Measurements from ENCODE around the gene OSBPL7. TPM values are rescaled to one million over a fixed set of nuclear protein-coding genes. Genes with fewer than 3 reads are reported as not detected.

Gene OSBPL7
- total RNA-seq, 1 experiment from 2014 or later, result 13.0 TPM

- H4K5ac ChIP-seq (ENCODE audit: insufficient read length, low read depth, low read length), result no peak overlapping the region
- H3K4me2 ChIP-seq (ENCODE audit: insufficient read depth, insufficient read length, low read length), result no peak overlapping the region
- no peak overlapping the region for H3T11ph ChIP-seq (ENCODE audit: low read length)
- H3K79me1 ChIP-seq (ENCODE audit: insufficient read depth, low read depth, low read length, poor library complexity, severe bottlenecking), result no peaks in the 10 kb centered on the region
- no peak overlapping the region for H4K91ac ChIP-seq (ENCODE audit: insufficient read length, low read depth, low read length)
- H2BK15ac ChIP-seq (ENCODE audit: low read depth, low read length), result no peak overlapping the region
- no peak overlapping the region for H3K4ac ChIP-seq (ENCODE audit: low read depth, low read length)
- no peak overlapping the region for H3K4me3 Mint-ChIP-seq
- H3K79me2 ChIP-seq (ENCODE audit: insufficient read depth, low read length), result no peaks in the 10 kb centered on the region
- H3K56ac ChIP-seq (ENCODE audit: insufficient read length, low read depth, low read length), result no peak overlapping the region
- WGBS (ENCODE audit: extremely low coverage, insufficient read length, low lambda C conversion rate), result no CpG with 5 or more reads among the region's 9 CpGs
- no peak overlapping the region for H3K23ac ChIP-seq (ENCODE audit: insufficient read length, low read depth, low read length)
- no peak overlapping the region for H2BK120ac ChIP-seq (ENCODE audit: low read depth, low read length, poor library complexity, severe bottlenecking)
- no peak overlapping the region for H4K8ac ChIP-seq (replicated peaks; ENCODE audit: insufficient read length, low read depth, low read length)
- H3K23me2 ChIP-seq (ENCODE audit: insufficient read length, low read depth, low read length, poor library complexity, severe bottlenecking), result no peaks in the 10 kb centered on the region
- H3K27me3 ChIP-seq (ENCODE audit: insufficient read depth, low read length), result no peaks in the 10 kb centered on the region; the same call in 1 of the 2 replicates
- H2BK12ac ChIP-seq (ENCODE audit: insufficient read length, low read depth, low read length), result no peak overlapping the region
- H2AK5ac ChIP-seq (ENCODE audit: insufficient read length, low read length), result no peak overlapping the region
- H3K27me3 Mint-ChIP-seq (ENCODE audit: low read depth), result peaks cover 4% of the 10 kb centered on the region
- H2AFZ ChIP-seq (ENCODE audit: low read length), result no peak overlapping the region
- TF ChIP-seq, protein P1, sequence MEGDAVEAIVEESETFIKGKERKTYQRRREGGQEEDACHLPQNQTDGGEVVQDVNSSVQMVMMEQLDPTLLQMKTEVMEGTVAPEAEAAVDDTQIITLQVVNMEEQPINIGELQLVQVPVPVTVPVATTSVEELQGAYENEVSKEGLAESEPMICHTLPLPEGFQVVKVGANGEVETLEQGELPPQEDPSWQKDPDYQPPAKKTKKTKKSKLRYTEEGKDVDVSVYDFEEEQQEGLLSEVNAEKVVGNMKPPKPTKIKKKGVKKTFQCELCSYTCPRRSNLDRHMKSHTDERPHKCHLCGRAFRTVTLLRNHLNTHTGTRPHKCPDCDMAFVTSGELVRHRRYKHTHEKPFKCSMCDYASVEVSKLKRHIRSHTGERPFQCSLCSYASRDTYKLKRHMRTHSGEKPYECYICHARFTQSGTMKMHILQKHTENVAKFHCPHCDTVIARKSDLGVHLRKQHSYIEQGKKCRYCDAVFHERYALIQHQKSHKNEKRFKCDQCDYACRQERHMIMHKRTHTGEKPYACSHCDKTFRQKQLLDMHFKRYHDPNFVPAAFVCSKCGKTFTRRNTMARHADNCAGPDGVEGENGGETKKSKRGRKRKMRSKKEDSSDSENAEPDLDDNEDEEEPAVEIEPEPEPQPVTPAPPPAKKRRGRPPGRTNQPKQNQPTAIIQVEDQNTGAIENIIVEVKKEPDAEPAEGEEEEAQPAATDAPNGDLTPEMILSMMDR (conservative IDR thresholded peaks at IDR 0.05), result no peak
- DNase-seq, result peak; percentile 19
- H3K14ac ChIP-seq (ENCODE audit: insufficient read depth, low read length), result no peak overlapping the region
- H2BK5ac ChIP-seq (ENCODE audit: insufficient read length, low read length), result no peak overlapping the region
- H3K36me3 Mint-ChIP-seq (ENCODE audit: insufficient read depth in 1 of 3, low read depth in 3 of 3), result peaks cover 0 to 17% (median 4%) of the 10 kb centered on the region in 3 experiments; a peak in 5 of 7 replicates
- no peaks in the 10 kb centered on the region for H3K9me3 Mint-ChIP-seq
- H3K9me3 ChIP-seq (ENCODE audit: control insufficient read depth, low read depth, low read length), result no peaks in the 10 kb centered on the region
- H4K20me1 ChIP-seq (ENCODE audit: control insufficient read depth, insufficient read depth, insufficient read length), result no peaks in the 10 kb centered on the region
- H3K27ac Mint-ChIP-seq, result no peak overlapping the region
- H3K4me1 ChIP-seq (ENCODE audit: insufficient read depth, low read length), result no peaks in the 10 kb centered on the region
- H3K4me1 Mint-ChIP-seq, result peaks cover 6 to 7% of the 10 kb centered on the region in 2 experiments; a peak in 3 of 4 replicates
- no peak overlapping the region for H3K9ac ChIP-seq (ENCODE audit: extremely low read depth, insufficient read length, low read length)
- H2BK20ac ChIP-seq (ENCODE audit: low read depth, low read length, poor library complexity, severe bottlenecking), result no peak overlapping the region
- H3K18ac ChIP-seq (ENCODE audit: insufficient read length, low read depth, low read length), result no peak overlapping the region
- H3K27ac ChIP-seq (ENCODE audit: insufficient read length, low read depth, low read length), result no peak overlapping the region
These were observed 14.7 kb downstream of the OSBPL7 start for GRCh38 chr17:47806913-47807255.

Data from H9 (cell line).